ENCODE results near the gene SLC2A11. TPM values are rescaled to one million over a fixed set of nuclear protein-coding genes. Genes with fewer than 3 reads are reported as not detected.

Gene SLC2A11
- polyA plus RNA-seq, 3 donors, result 1.3 to 3.3 (median 2.5) TPM

DNA sequence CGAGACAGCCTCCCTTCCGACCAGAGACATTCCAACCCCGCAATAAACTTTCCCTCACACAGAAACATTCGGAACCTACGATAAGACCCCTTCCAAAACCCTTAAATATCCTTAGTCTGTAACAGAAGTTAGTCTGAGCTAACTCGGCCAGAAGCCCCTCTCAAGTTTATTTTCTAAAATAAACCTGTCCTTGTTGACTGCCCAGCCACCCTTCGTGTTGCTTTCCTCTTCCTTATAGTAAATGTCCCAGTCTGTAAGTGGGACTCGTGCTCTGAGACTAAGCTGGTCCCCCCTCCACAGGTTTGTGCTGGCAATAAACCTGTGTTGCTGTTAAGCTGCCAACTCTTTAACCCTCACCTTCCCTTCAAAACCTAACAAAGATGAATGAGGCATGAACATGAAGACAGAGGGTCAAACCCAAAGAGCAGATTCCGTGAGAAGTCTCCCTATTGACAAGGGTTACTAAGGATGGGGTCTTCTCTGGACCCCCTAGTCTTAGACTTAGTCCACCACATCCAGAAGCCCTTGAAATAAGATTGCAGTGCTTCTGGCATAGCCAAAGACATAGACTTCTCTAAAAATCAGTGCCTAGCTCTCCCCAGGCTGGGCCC lies 54.7 kb downstream of the SLC2A11 start:
- no peak overlapping the region for H3K27ac ChIP-seq (ENCODE audit: low read depth in 1 of 2, low read length in 2 of 2)
- H2AFZ ChIP-seq (ENCODE audit: insufficient read depth, low read depth, low read length, poor library complexity, severe bottlenecking), result no peak overlapping the region
- H3K27me3 ChIP-seq (ENCODE audit: control insufficient read depth in 2 of 2, insufficient read depth in 2 of 2, low read length in 2 of 2), result no peaks in the 10 kb centered on the region
- H3K4me1 ChIP-seq (ENCODE audit: control insufficient read depth in 1 of 2, insufficient read depth in 2 of 2, low read length in 2 of 2), result peaks cover 7 to 18% of the 10 kb centered on the region in 2 donors
- Mint-ChIP-seq H3K4me1 (peaks cover 10% of the 10 kb centered on the region), H3K27ac (no peak overlapping the region), H3K36me3 (peaks cover 3 to 7% of the 10 kb centered on the region in 2 donors), H3K9me3 (peaks cover 0 to 1% (median 0%) of the 10 kb centered on the region in 7 donors), H3K27me3 (ENCODE audit: low read depth in 3 of 3) (peaks cover 0 to 2% (median 2%) of the 10 kb centered on the region in 3 donors), H3K4me3 (no peak overlapping the region)
- H3K9me3 ChIP-seq (replicated peaks in 1 of 2; ENCODE audit: control insufficient read depth in 1 of 2, insufficient read depth in 1 of 2, low read length in 2 of 2), result no peaks in the 10 kb centered on the region
- no peak overlapping the region for H3K9ac ChIP-seq (ENCODE audit: insufficient read depth, low read length, poor library complexity, severe bottlenecking)
- intact Hi-C loops (cut with micrococcal nuclease), result loop anchor here (2.0 to 5.0 kb wide), 3 partner anchors 18 to 125 kb away; partner anchors contain the start of genes DDT (in 1 of the 2), MIF (in 1 of the 2) and SMARCB1 (in 1 of the 2)
- DNase-seq, result no peak
- TF ChIP-seq, protein P1, sequence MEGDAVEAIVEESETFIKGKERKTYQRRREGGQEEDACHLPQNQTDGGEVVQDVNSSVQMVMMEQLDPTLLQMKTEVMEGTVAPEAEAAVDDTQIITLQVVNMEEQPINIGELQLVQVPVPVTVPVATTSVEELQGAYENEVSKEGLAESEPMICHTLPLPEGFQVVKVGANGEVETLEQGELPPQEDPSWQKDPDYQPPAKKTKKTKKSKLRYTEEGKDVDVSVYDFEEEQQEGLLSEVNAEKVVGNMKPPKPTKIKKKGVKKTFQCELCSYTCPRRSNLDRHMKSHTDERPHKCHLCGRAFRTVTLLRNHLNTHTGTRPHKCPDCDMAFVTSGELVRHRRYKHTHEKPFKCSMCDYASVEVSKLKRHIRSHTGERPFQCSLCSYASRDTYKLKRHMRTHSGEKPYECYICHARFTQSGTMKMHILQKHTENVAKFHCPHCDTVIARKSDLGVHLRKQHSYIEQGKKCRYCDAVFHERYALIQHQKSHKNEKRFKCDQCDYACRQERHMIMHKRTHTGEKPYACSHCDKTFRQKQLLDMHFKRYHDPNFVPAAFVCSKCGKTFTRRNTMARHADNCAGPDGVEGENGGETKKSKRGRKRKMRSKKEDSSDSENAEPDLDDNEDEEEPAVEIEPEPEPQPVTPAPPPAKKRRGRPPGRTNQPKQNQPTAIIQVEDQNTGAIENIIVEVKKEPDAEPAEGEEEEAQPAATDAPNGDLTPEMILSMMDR (IDR thresholded peaks at IDR 0.05), result no peak
- WGBS (ENCODE audit: insufficient coverage), result 99% methylated on average over 6 of the region's 9 CpGs
- peaks cover 0 to 7% of the 10 kb centered on the region in 2 donors for H3K36me3 ChIP-seq (replicated peaks in 1 of 2; ENCODE audit: control insufficient read depth in 1 of 2, insufficient read depth in 2 of 2, low read length in 2 of 2)
- H3K4me3 ChIP-seq (replicated peaks in 1 of 3; ENCODE audit: low read depth in 2 of 3, low read length in 3 of 3), result no peak overlapping the region
- no peak overlapping the region for H3K4me2 ChIP-seq (replicated peaks; ENCODE audit: extremely low read depth, low read length, poor library complexity, severe bottlenecking)
- H3K79me2 ChIP-seq (ENCODE audit: insufficient read depth, low read length), result no peaks in the 10 kb centered on the region
- H4K20me1 ChIP-seq (ENCODE audit: insufficient read depth, low read length), result no peaks in the 10 kb centered on the region

DNA sequence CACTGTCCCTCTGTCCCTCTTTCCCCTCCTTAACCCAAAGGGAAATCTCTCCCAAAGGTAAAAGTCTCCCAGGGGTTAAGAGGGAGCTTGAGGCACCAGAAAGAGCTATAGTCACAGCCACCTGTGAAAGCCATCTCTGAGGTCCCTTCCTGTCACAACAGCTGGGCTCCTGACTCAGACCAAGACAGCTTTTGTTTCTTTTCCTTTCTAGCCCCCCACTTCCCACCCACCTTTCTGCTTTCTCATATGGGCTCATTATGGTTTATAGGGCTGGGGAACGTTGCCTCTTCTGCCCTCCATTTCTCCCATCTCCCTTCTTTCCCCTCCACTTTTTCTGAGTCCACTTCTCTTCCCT lies 55.6 kb downstream of the SLC2A11 start:
- Histone ChIP-seq H3K27ac (ENCODE audit: low read depth in 1 of 2, low read length in 2 of 2) (peak overlapping the region; percentile 71 to 88), H2AFZ (ENCODE audit: insufficient read depth, low read depth, low read length, poor library complexity, severe bottlenecking) (peak overlapping the region; percentile 87), H3K4me2 (replicated peaks; ENCODE audit: extremely low read depth, low read length, poor library complexity, severe bottlenecking) (peak overlapping the region; percentile 82), H4K20me1 (ENCODE audit: insufficient read depth, low read length) (no peaks in the 10 kb centered on the region), H3K4me3 (replicated peaks in 1 of 3; ENCODE audit: low read depth in 2 of 3, low read length in 3 of 3) (peak overlapping the region; percentile 52 to 80 (median 70)), H3K36me3 (replicated peaks in 1 of 2; ENCODE audit: control insufficient read depth in 1 of 2, insufficient read depth in 2 of 2, low read length in 2 of 2) (peaks cover 0 to 12% of the 10 kb centered on the region in 2 donors), H3K79me2 (ENCODE audit: insufficient read depth, low read length) (no peaks in the 10 kb centered on the region), H3K27me3 (ENCODE audit: control insufficient read depth in 2 of 2, insufficient read depth in 2 of 2, low read length in 2 of 2) (no peaks in the 10 kb centered on the region), H3K9me3 (replicated peaks in 1 of 2; ENCODE audit: control insufficient read depth in 1 of 2, insufficient read depth in 1 of 2, low read length in 2 of 2) (no peaks in the 10 kb centered on the region), H3K9ac (ENCODE audit: insufficient read depth, low read length, poor library complexity, severe bottlenecking) (peak overlapping the region; percentile 77), H3K4me1 (ENCODE audit: control insufficient read depth in 1 of 2, insufficient read depth in 2 of 2, low read length in 2 of 2) (peaks cover 7 to 18% of the 10 kb centered on the region in 2 donors)
- H3K4me1 Mint-ChIP-seq, result peaks cover 10% of the 10 kb centered on the region
- TF ChIP-seq, protein P1 (IDR thresholded peaks at IDR 0.05), result no peak
- intact Hi-C loops (cut with micrococcal nuclease), result loop anchor here (2.0 to 5.0 kb wide), 3 partner anchors 18 to 126 kb away; partner anchors contain the start of genes DDT (in 1 of the 2), MIF (in 1 of the 2) and SMARCB1 (in 1 of the 2)
- peak overlapping the region; percentile 97 to 99 for H3K4me3 Mint-ChIP-seq
- peak overlapping the region; percentile 91 to 99 (median 98) for H3K27ac Mint-ChIP-seq
- H3K27me3 Mint-ChIP-seq (ENCODE audit: low read depth in 3 of 3), result peaks cover 1 to 2% (median 2%) of the 10 kb centered on the region in 3 donors
- 0% methylated on average over 1 of the region's 1 CpG for WGBS (ENCODE audit: insufficient coverage)
- DNase-seq, result no peak
- peaks cover 4 to 7% of the 10 kb centered on the region in 2 donors for H3K36me3 Mint-ChIP-seq
- H3K9me3 Mint-ChIP-seq, result no peaks in the 10 kb centered on the region

All from CD14-positive monocyte (primary cell).